WI38 (cell line): ENCODE data around the gene KRT24.

ENCODE experiments used
- H3K4me3 ChIP-seq: 2 replicates; pipeline ENCODE4 v1.5.1; 2011; ENCODE audit warnings: low read depth, mild to moderate bottlenecking, control low read depth, low read length
- TF ChIP-seq, protein P1 (sequence below): IDR thresholded peaks from 2 replicates; pipeline ENCODE4 v1.5.1; 2012; ENCODE audit warnings: low read depth, mild to moderate bottlenecking, control low read depth, low read length

KRT24 gene

DNA sequence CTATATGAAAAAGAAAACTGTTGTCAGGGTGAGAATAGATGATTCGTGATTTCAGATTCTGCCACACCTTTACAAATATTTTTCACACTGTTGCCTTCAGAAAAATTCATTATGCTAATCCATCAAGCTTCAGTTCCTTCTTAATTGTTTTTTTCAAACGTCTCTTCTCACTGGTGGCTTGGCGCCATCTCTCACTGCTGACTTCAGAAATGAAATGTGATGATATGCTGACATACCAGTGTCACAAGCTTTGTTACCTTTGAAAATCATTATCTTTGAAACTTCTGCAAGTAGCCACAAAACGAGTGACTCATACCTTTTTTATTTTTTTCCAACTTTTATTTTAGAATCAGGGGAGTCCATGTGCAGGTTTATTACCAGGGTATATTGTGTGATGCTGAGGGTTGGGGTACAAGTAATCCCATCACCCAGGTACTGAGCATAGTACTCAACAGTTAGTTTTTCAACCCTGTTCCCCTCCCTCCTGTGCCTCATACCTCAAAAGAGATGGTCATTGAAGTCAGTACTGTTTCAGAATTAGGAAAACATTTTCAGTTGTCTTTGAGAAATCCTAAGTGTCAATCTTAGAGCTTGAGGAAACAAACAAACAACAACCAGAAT, 24.5 kb downstream of the KRT24 start:
- TF ChIP-seq, protein P1, sequence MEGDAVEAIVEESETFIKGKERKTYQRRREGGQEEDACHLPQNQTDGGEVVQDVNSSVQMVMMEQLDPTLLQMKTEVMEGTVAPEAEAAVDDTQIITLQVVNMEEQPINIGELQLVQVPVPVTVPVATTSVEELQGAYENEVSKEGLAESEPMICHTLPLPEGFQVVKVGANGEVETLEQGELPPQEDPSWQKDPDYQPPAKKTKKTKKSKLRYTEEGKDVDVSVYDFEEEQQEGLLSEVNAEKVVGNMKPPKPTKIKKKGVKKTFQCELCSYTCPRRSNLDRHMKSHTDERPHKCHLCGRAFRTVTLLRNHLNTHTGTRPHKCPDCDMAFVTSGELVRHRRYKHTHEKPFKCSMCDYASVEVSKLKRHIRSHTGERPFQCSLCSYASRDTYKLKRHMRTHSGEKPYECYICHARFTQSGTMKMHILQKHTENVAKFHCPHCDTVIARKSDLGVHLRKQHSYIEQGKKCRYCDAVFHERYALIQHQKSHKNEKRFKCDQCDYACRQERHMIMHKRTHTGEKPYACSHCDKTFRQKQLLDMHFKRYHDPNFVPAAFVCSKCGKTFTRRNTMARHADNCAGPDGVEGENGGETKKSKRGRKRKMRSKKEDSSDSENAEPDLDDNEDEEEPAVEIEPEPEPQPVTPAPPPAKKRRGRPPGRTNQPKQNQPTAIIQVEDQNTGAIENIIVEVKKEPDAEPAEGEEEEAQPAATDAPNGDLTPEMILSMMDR, result no peak
- no peak overlapping the region for H3K4me3 ChIP-seq

DNA sequence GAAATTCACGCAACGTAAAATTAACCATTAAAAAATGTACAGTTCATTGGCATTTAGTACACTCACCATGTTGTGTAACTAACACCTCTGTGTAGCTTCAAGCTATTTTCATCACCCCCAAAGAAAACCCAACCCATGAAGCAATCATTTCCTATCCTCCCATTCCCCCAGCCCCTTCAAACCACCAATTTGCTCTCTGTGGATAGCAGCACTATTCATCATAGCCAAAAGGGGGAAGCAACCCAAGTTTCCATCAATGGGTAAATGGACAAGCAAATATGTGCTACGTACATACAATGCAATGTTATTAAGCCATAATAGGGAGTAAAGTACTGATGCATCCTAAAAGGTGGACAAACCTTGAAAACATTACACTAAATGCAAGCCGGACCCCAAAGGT, 27.6 kb downstream of the KRT24 start:
- no peak overlapping the region for H3K4me3 ChIP-seq
- TF ChIP-seq, protein P1, result no peak

DNA sequence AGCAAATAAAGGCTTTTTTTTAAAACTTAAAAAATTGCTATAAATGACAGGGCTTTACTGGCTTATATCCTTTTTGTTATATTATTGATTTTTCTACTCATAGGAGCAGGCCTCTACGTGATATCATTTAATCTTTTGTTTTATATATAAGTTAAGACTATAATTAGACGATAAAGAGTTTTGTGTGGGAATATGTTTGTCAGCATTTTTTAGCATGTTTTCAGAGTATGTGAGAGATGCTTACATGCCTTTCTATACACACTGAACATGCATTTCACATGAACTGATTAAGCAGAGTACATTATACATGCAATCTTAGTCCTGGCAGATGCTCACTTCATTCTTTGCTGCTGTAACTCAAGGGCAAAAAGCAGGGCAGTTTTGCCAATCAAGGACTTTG, 30.9 kb downstream of the KRT24 start:
- TF ChIP-seq, protein P1, result no peak
- H3K4me3 ChIP-seq, result no peak overlapping the region

DNA sequence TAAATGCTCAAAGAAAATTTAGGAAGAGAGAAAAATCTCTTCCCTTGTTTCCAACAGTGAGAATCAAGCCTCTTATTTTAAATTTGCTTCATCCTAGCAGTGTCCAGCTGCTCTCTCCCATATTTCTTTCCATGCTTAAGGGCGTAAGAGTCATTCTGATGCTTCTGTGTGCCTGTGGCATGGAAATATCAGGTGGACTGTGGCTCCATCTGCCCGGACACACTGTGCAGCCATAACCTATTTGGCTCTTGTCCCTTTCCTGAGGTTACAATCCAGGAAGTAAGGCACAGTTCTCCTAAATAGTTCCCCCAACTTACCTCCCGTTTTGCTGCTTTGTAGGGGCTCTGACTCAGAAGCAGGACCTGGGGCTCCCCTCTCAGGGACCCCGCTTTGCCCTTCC, 32.3 kb downstream of the KRT24 start:
- TF ChIP-seq, protein P1, result no peak
- no peak overlapping the region for H3K4me3 ChIP-seq

DNA sequence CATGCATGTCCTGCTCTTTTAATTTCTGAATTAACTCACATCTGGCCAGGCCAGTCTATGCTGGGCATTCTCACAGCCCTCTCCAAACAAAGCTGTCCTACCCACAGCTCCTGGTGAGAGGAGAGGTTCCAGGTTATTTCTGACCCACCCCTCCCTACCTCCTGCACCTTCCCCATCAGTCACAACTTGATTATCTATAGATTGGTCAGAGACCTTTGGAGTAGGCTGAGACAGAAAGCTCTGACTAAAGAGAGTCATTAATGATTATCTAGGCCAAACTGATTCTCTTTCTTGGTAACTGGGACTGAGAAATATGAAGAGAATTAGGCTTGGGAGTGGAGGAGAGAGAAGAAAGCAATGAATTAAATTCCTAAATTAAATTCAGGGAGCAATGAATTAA, 37.2 kb downstream of the KRT24 start:
- H3K4me3 ChIP-seq, result no peak overlapping the region
- TF ChIP-seq, protein P1, result no peak

DNA sequence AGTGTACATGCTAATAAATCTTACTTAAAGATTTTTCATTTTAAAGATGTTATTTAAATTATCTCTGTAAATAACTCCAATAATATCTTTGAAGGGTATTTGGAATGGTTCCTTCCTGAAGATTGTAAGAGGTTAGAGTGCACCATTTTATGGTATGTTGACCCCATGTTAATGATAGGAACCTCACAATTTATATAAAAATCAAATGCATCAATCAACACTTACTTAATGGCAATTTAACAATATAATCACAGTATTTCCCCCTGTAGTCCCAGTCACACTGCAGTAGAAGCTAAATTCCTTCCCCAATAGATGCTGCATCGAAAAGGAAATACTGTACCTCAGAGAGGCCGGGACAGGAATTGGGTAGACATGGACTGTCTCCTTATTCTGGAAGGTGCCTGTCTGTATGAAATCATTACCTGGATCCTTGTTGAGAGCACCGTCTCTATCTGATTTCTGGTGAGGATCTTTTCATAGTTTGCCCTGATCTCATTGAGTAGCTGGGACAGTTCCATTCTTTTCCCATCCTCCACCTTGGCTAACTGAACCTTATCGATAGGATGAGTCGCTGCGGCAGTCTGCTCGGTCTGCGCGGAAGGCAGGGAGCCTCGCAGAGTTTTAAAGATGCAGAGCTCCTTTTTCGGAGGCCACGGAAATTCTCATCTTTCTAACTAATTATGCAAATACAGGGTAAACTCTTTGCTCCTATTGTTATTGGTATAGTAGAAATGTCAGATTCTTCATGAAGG, 38.8 kb downstream of the KRT24 start, which contains the start of gene KRT222:
KRT222 (minus strand) TSS at position 596 of the 752 bp plus-strand sequence; CDS start at position 518, 78 bp downstream.
- H3K4me3 ChIP-seq, result no peak within 1 kb of the TSS
- TF ChIP-seq, protein P1, result no peak

DNA sequence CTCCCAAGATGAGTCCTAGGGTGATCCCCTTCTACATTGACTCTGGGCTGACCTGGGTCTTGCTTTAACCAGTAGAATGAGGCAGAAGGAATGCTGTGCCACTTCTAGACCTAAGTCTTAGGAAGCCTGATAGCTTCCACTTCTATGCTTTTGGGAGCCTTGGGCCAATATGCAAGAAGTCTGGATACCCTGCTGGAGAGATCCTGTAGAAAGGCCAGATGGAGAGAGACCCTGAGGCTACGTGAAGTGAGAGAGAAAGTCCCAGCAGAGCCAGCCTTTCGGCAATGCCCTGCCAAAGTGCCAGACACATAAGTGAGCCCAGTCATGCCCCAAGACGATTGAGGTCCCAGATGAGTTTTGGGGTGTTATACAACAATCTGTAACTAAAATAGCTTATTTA, 40.3 kb downstream of the KRT24 start:
- H3K4me3 ChIP-seq, result no peak overlapping the region
- TF ChIP-seq, protein P1, result no peak
